Choroid plexus epithelial cell (primary cell): Measurements from ENCODE around the gene CASZ1.

ENCODE experiments used
- DNase-seq: peaks from one replicate; pipeline ENCODE4 v3.0.0-alpha.2; 2010; ENCODE audit warnings: low read depth
- H3K4me3 ChIP-seq: 2 replicates; pipeline ENCODE4 v1.5.1; 2011; ENCODE audit warnings: low read depth, mild to moderate bottlenecking, control low read depth, low read length, moderate library complexity
- CTCF ChIP-seq: conservative IDR thresholded peaks from 2 replicates; pipeline ENCODE4 v1.5.1; 2011; ENCODE audit warnings: low read depth, mild to moderate bottlenecking, control low read depth, inconsistent platforms, low read length, moderate library complexity

The CASZ1 gene

GRCh38 chr1:10622910-10623685 is 173.3 kb downstream of the CASZ1 start:
- no peak overlapping the region for H3K4me3 ChIP-seq
- no peak for DNase-seq
- TF ChIP-seq CTCF, result no peak

- TF ChIP-seq CTCF, result no peak
- no peak for DNase-seq
Measured at GRCh38 chr1:10621906-10622305, 174.5 kb downstream of the CASZ1 start.

GRCh38 chr1:10620776-10621175 is 175.7 kb downstream of the CASZ1 start:
- TF ChIP-seq CTCF, result no peak

More at GRCh38 chr1:10621906-10622305, 174.5 kb downstream of the CASZ1 start:
- H3K4me3 ChIP-seq, result no peak overlapping the region

GRCh38 chr1:10617931-10618885 is 178.2 kb downstream of the CASZ1 start:
- DNase-seq, result no peak
- TF ChIP-seq CTCF, result no peak
- no peak overlapping the region for H3K4me3 ChIP-seq

More at GRCh38 chr1:10620776-10621175, 175.7 kb downstream of the CASZ1 start:
- DNase-seq, result no peak
- H3K4me3 ChIP-seq, result no peak overlapping the region

- no peak for DNase-seq
- no peak for TF ChIP-seq CTCF
Measured at GRCh38 chr1:10617318-10617717, 179.1 kb downstream of the CASZ1 start.

GRCh38 chr1:10616696-10617095 is 179.8 kb downstream of the CASZ1 start:
- no peak overlapping the region for H3K4me3 ChIP-seq
- no peak for TF ChIP-seq CTCF
- DNase-seq, result no peak

More at GRCh38 chr1:10617318-10617717, 179.1 kb downstream of the CASZ1 start:
- H3K4me3 ChIP-seq, result no peak overlapping the region
